A549 (cell line): ENCODE results near the gene PGBD4. TPM values are rescaled to one million over a fixed set of nuclear protein-coding genes. Genes with fewer than 3 reads are reported as not detected.
"Not testable (repeated sequence)": the region's sequence is repeated elsewhere in the genome, so short reads cannot be mapped to it uniquely, and the experiment has no call there.

Source experiments
- ATAC-seq, 2 experiments: fragments of 200-7000 bp in 1 of 2; fragments of >200 bp in 1 of 2; cut with Nextera tagmentation in 1 of 2; cut with Tn5 transposase in 1 of 2; 3 replicates each; pipeline versions ENCODE4 v1.8.0 to v1.9.1; 2018 to 2020; ENCODE audit warnings: mild to moderate bottlenecking in 1 of 2, moderate library complexity in 1 of 2
- CTCF ChIA-PET: fragments of 300-600 bp; sonication (Branson Sonifier 250); formaldehyde crosslinking; extraction: SDS; loops from one replicate; lab custom pipeline; 2021; ENCODE audit warnings: antibody characterized with exemption, inconsistent platforms; lab: Yijun Ruan, JAX
- POLR2A ChIA-PET: fragments of 350-600 bp; formaldehyde crosslinking; extraction: SDS; loops from one replicate; lab custom pipeline; 2021; ENCODE audit warnings: antibody characterized with exemption, inconsistent platforms; lab: Yijun Ruan, JAX
- DNase-seq, 2 experiments: peaks; one replicate each; pipeline versions ENCODE4 v3.0.0 to v3.0.0-alpha.2; 2011 to 2016; ENCODE audit warnings: low read depth in 1 of 2, low spot score in 1 of 2
- FAIRE-seq: peaks from 2 replicates; lab custom pipeline; 2011; peaks lifted over from hg19 to GRCh38; lab: Jason Lieb, UNC
- H3K27ac ChIP-seq, 2 experiments: fragments of >200 bp; sonication (Bioruptor Twin); formaldehyde crosslinking; 3 replicates each; pipeline ENCODE4 v1.5.1; 2016 to 2017
- H3K4me1 ChIP-seq: fragments of >200 bp; sonication (Bioruptor Twin); formaldehyde crosslinking; 3 replicates; pipeline ENCODE4 v1.6.1; 2016
- H3K4me2 ChIP-seq: fragments of >200 bp; sonication (Bioruptor Twin); formaldehyde crosslinking; 3 replicates; pipeline ENCODE4 v1.6.1; 2016
- H3K4me3 ChIP-seq: fragments of >200 bp; sonication (Bioruptor Twin); formaldehyde crosslinking; 3 replicates; pipeline ENCODE4 v1.5.1; 2016
- H3K9me3 ChIP-seq: fragments of >200 bp; sonication (Bioruptor Twin); formaldehyde crosslinking; 3 replicates; pipeline ENCODE4 v1.6.1; 2016
- EHMT2 ChIP-seq: fragments of 200-600 bp; sonication (generic); IDR thresholded peaks from 2 replicates; pipeline ENCODE4 v1.6.1; 2016; ENCODE audit warnings: antibody characterized with exemption, low read depth, mild to moderate bottlenecking, moderate library complexity
- JUNB ChIP-seq: fragments of >200 bp; sonication (Bioruptor Twin); formaldehyde crosslinking; IDR thresholded peaks from 2 replicates; pipeline ENCODE4 v1.6.1; 2016
- KDM1A ChIP-seq: fragments of 200-600 bp; sonication (generic); IDR thresholded peaks from 2 replicates; pipeline ENCODE4 v1.6.1; 2016; ENCODE audit warnings: low read depth, mild to moderate bottlenecking
- MYC ChIP-seq: IDR thresholded peaks from 2 replicates; pipeline ENCODE4 v1.6.1; 2012; ENCODE audit warnings: mild to moderate bottlenecking, inconsistent platforms, low read length, improper control_type of control experiment, borderline replicate concordance
- NPAS2 ChIP-seq: fragments of 250-450 bp; sonication (Bioruptor Pico); IDR thresholded peaks from 2 replicates; pipeline ENCODE4 v1.8.0; 2022; ENCODE audit warnings: mild to moderate bottlenecking, moderate library complexity, borderline replicate concordance
- RAD21 ChIP-seq, 2 experiments: fragments of >200 bp in 1 of 2; sonication (Bioruptor Twin) in 1 of 2; formaldehyde crosslinking in 1 of 2; IDR thresholded peaks in 1 of 2; conservative IDR thresholded peaks in 1 of 2; 2 replicates in 1 of 2; 3 replicates in 1 of 2; pipeline ENCODE4 v1.6.1; 2012 to 2018; ENCODE audit warnings: inconsistent platforms in 1 of 2
- SMC3 ChIP-seq: fragments of >200 bp; sonication (Bioruptor Twin); formaldehyde crosslinking; IDR thresholded peaks from 3 replicates; pipeline ENCODE4 v1.6.1; 2018; ENCODE audit warnings: inconsistent platforms
- SREBF2 ChIP-seq: fragments of 450-650 bp; IDR thresholded peaks from 2 replicates; pipeline ENCODE4 v1.6.1; 2014; ENCODE audit warnings: mild to moderate bottlenecking, moderate library complexity
- ZC3H11A ChIP-seq: fragments of 450-650 bp; IDR thresholded peaks from 2 replicates; pipeline ENCODE4 v1.6.1; 2014; ENCODE audit warnings: antibody characterized with exemption, mild to moderate bottlenecking
- WGBS: methylation state at CpG from one replicate; pipeline ENCODE4 v1.1.6; 2017; ENCODE audit errors: missing lambda C conversion rate; 5-methylcytosine and 5-hydroxymethylcytosine counted together
- polyA plus RNA-seq, 4 experiments: library from polyadenylated mRNA; depleted of rRNA in 3 of 4; stranded (reverse); fragments of >200 nt; fragmentation: RNase III in 1 of 4; extraction: RNeasy Plus Mini Kit Qiagen cat#74134 plus additional on column Dnase treatment in 1 of 4; gene quantifications; 2 replicates in 3 of 4; 3 replicates in 1 of 4; pipeline ENCODE4 v1.2.3, GENCODE V29; 2011 to 2017
- TF ChIP-seq, protein P1 (sequence below): fragments of 150-350 bp; IDR thresholded peaks from 2 replicates; pipeline ENCODE4 v1.6.1; 2014; ENCODE audit warnings: low read depth, mild to moderate bottlenecking, low read length

Gene PGBD4
- polyA plus RNA-seq, 2 of the 4 experiments (the other 2 are of a cell fraction): 4.0 to 4.7 TPM

DNA sequence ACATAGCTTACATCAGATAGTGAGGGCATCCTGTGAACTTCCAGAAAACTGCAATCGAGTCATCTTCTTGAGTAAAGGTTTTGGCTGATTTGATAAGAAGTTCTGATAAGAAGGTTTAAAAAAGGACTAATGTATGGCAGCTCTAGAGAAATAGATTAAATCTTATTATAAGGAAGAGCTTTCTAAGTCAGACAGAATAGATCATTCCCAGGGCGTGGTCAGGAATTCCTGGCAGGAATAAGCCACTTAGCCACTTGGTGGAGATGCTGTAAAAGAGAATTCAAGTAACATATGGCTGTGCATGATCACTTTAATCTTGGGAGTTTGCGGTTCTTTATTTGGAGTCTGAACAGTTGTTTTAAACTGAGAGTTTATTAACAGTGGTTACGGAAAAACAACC lies 17.4 kb downstream of the PGBD4 start:
- FAIRE-seq (no peak), DNase-seq (peak in 1 of 2 experiments; percentile 65), ATAC-seq (peak; percentile 81 to 85; a peak in 5 of 6 replicates)
- Histone ChIP-seq H3K9me3 (no peaks in the 10 kb centered on the region), H3K4me2 (0 out of 3 replicates have a peak overlapping the region, but pooled peaks have one; percentile 1), H3K4me3 (no peak overlapping the region), H3K27ac (no peak overlapping the region), H3K4me1 (no peaks in the 10 kb centered on the region)
- CTCF ChIA-PET: interaction anchor here (1.0 to 6.6 kb wide), 4 partner anchors 9 to 248 kb away, joined by 4 to 64 read pairs (median 15); partner anchors contain the start of genes KATNBL1 and LPCAT4
- POLR2A ChIA-PET: interaction anchor here (1.0 to 1.4 kb wide), 2 partner anchors 90 to 468 kb away, joined by 4 to 5 read pairs; partner anchors contain the start of gene KATNBL1
- WGBS: 46% methylated on average over 4 of the region's 4 CpGs
- TF ChIP-seq ZC3H11A (no peak), RAD21 (conservative IDR thresholded peaks at IDR 0.05 in 1 of 2, IDR thresholded peaks at IDR 0.05 in 1 of 2) (peak; percentile 40 to 51), SMC3 (0 out of 3 replicates have a peak, but pooled peaks have one; percentile 16)

DNA sequence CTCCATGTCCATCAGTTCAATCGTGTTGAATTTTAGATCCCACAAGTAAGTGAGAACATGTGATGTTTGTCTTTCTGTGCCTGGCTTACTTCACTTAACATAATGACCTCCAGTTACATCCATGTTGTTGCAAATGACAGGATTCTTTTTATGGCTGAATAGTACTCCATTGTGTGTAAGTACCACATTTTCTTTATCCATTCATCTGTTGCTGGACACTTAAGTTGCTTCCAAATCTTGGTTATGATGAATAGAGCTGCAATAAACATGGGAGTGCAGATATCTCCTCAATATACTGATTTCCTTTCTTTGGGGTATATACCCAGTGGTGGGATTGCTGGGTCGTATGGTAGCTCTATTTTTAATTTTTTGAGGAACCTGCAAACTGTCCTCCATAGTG lies 18.5 kb downstream of the PGBD4 start:
- H3K4me1 ChIP-seq, H3K4me2 ChIP-seq, H3K4me3 ChIP-seq, ATAC-seq, DNase-seq, FAIRE-seq, H3K9me3 ChIP-seq, H3K27ac ChIP-seq: not testable (repeated sequence)
- CTCF ChIA-PET: interaction anchor here (0.6 to 6.6 kb wide), 5 partner anchors 9 to 89 kb away, joined by 3 to 64 read pairs (median 3); partner anchors contain the start of gene KATNBL1
- 32% methylated on average over 2 of the region's 2 CpGs for WGBS
- POLR2A ChIA-PET: interaction anchor here (2.6 kb wide), 1 partner anchor 89 kb away, joined by 6 read pairs; the partner anchor contains the start of gene KATNBL1

DNA sequence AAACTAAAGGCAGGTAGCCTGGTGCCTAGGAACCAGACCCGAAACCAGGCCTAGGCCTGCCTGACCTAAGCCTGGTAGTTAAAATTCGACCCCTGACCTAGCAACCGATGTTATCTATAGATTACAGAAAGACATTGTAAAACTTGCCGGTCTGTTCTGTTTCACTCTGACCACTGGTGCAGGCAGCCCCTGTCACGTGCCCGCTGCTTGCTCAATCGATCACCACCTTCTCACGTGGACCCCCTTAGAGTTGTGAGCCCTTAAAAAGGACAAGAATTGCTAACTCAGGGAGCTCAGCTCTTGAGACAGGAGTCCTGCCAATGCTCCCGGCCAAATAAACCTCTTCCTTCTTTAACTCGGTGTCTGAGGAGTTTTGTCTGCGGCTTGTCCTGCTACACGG lies 19.9 kb downstream of the PGBD4 start:
- not testable (repeated sequence) for H3K27ac ChIP-seq, ATAC-seq, H3K4me3 ChIP-seq, DNase-seq, H3K9me3 ChIP-seq, H3K4me1 ChIP-seq, FAIRE-seq, H3K4me2 ChIP-seq
- POLR2A ChIA-PET: interaction anchor here (2.6 kb wide), 1 partner anchor 88 kb away, joined by 6 read pairs; the partner anchor contains the start of gene KATNBL1
- CTCF ChIA-PET: interaction anchor here (1.3 to 6.6 kb wide), 3 partner anchors 8 to 88 kb away, joined by 3 to 64 read pairs (median 24); partner anchors contain the start of gene KATNBL1
- WGBS: 80% methylated on average over 12 of the region's 12 CpGs

DNA sequence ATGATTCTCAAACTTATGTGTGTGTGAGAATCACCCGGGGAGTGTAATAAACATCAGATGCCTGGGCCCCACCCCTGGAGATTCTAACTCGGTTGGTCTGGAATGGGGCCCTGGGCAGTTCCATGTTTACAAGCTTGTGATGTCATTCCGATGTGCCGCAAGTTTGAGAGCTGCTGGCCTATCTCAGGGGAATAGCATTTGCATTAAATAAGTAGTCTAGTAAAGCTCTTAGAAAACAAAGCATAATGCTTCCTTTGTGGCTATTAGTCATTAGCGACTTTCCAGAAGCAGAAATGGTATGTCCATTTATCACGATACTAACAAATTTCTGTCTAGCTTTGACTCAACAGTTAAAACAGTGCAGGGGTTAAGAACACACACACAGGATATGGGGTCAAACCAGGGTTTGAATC lies 20.9 kb downstream of the PGBD4 start:
- H3K4me2 ChIP-seq: no peak overlapping the region
- 75% methylated on average over 6 of the region's 6 CpGs for WGBS
- H3K4me3 ChIP-seq: no peak overlapping the region
- ChIA-PET POLR2A (interaction anchor here (2.6 kb wide), 1 partner anchor 87 kb away, joined by 6 read pairs; the partner anchor contains the start of gene KATNBL1), CTCF (interaction anchor here (1.0 to 6.6 kb wide), 4 partner anchors 9 to 87 kb away, joined by 3 to 64 read pairs (median 14); partner anchors contain the start of gene KATNBL1)
- no peak for FAIRE-seq
- ATAC-seq: no peak
- DNase-seq: no peak
- no peaks in the 10 kb centered on the region for H3K9me3 ChIP-seq
- TF ChIP-seq EHMT2: no peak
- TF ChIP-seq NPAS2: no peak
- no peak for TF ChIP-seq MYC
- TF ChIP-seq, all 56 proteins: peak for 0
- no peaks in the 10 kb centered on the region for H3K4me1 ChIP-seq
- no peak overlapping the region for H3K27ac ChIP-seq

DNA sequence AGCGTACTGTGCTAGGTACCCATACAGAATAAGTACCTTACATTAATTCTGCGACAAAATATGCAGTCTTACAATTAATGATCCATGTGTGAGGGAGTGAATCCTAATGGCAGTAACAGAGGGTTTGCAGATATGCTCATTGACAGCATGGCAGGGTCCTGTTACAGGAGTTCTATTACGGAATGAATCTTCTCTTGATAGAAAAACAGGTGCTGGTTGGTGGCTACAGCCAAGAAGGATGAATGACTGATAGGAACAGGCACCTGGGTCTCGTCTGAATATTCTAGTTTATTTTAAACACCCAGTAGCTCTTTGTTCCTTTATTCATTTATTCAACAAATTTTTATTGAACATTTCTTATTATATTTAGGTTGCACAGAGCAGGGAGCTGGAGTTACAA lies 22.8 kb downstream of the PGBD4 start:
- no peaks in the 10 kb centered on the region for H3K9me3 ChIP-seq
- H3K27ac ChIP-seq: no peak overlapping the region
- DNase-seq: no peak
- no peak overlapping the region for H3K4me2 ChIP-seq
- ChIA-PET POLR2A (no interaction called here), CTCF (interaction anchor here (0.6 to 4.2 kb wide), 7 partner anchors 15 to 463 kb away, joined by 3 to 16 read pairs (median 3); partner anchors contain the start of gene KATNBL1)
- no peak for FAIRE-seq
- 87% methylated on average over 4 of the region's 4 CpGs for WGBS
- TF ChIP-seq SREBF2 (no peak), KDM1A (no peak), JUNB (no peak)
- TF ChIP-seq, protein P1, sequence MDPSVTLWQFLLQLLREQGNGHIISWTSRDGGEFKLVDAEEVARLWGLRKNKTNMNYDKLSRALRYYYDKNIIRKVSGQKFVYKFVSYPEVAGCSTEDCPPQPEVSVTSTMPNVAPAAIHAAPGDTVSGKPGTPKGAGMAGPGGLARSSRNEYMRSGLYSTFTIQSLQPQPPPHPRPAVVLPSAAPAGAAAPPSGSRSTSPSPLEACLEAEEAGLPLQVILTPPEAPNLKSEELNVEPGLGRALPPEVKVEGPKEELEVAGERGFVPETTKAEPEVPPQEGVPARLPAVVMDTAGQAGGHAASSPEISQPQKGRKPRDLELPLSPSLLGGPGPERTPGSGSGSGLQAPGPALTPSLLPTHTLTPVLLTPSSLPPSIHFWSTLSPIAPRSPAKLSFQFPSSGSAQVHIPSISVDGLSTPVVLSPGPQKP: no peak
- no peak for ATAC-seq
- H3K4me3 ChIP-seq: no peak overlapping the region
- H3K4me1 ChIP-seq: no peaks in the 10 kb centered on the region
